NCI-H2227 treated with DMSO at 0.1 percent for 48 hours (cell line): ENCODE results near the gene KANSL1.
"Not testable (repeated sequence)": the region's sequence is repeated elsewhere in the genome, so short reads cannot be mapped to it uniquely, and the experiment has no call there.

ENCODE experiments used
- DNase-seq: peaks from one replicate; lab custom pipeline; 2025; lab: John Stamatoyannopoulos, UW

KANSL1 gene

DNA sequence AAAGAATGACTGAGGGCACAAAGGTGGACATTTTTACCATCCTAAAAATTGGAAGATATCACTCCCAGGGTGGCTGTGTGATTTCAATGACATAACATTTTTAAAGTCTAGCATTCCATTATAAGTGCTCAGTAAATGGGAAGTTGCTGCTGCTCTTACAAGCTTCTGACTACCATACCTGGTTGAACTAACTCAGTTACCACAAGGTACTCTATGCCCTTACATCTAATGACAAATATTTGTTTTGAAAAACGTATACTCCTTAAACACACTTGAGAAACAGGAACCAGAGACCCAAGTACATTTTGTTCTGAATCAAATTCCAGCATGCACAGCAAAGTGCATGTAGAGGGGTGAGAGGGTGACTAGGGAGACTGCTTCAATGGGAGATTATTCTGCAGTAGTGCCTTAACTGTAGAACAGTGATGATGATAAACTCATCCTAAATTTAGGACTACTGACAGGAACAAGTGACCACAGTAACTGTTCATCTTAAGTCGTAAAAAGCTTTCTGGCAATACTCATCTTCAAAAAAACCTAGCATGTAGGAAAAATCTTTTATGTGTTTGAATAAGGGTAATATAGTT is 83.5 kb downstream of the KANSL1 start:
- DNase-seq: no peak

DNA sequence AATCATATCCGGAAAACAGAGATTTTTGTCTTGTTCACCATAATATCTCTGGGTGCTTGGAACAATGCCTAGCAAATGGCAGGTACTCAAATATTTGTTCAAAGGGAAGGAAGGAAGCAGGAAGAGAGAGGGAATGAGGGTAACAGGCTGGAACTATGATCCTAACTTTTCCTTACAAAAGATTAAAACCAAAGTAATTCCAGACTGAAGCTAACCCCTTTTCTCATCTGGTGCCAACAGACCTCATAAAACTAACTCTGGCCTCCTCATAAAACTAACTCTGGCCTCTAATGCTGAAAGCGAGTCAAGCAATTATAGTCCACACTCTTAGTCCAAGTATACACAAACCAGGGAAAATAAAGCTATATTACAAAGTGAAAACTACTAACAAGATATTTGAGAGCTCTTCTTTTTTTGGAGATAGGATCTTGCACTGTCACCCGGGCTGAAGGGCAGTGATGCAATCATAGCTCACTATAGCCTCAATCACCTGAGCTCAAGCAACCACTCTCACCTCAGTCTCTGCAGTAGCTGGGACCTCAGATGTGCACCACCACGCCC is 84.6 kb downstream of the KANSL1 start:
- no peak for DNase-seq

- no peak for DNase-seq
Observed at GRCh38 chr17:46108120-46108519, 85.1 kb downstream of the KANSL1 start.

- no peak for DNase-seq
Observed at GRCh38 chr17:46106966-46107644, 86.1 kb downstream of the KANSL1 start.

DNA sequence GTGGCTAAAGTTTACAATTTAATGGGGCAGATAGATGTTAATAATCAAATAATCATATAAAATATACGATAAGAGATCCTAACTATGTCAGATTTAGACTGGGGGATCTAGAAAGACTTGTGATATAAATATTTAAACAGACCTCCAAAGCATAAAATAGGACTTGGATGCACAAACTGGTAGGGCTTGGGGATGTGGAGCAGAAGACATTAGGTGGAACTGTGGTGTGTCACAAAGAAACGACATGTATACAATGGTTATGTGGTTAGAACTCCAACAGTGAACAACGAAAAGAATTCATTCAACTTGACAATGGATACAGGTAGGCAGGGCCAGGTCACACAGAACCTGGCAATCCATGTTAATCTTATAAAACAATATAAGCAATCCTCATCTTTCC is 90.4 kb downstream of the KANSL1 start:
- DNase-seq: not testable (repeated sequence)

DNA sequence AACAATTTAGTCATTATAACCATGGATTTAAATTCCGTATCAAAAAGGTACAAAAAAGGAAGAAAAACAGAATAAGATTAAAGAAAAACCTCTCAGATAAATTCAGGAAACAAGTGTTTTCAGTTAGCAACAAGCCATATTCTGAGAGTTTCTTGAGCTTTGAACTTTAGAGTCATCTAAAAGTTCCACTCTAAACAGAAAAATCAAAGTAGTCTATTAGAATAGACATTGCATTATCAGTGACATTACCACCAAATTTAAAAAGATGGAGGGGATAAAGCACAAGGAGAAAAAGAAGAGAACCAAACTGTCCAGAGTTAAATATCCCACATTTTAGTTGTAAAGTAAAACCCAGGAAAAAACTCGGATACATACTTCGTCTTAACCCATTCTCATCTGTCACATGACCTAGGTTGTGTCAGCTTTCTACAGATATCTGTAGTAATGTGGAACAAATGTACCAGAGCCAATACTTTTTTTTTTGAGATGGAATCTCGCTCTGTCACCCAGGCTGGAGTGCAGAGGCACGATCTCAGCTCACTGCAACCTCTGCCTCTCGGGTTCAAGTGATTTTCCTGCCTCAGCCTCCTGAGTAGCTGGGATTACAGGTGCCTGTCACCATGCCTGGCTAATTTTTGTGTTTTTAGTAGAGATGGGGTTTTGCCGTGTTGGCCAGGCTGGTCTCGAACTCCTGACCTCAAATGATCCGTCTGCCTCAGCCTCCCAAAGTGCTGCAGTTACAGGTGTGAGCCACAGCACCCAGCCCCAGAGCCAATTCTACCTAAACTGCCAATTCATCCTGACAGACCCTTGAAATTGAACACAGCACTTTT is 91.2 kb downstream of the KANSL1 start:
- DNase-seq: not testable (repeated sequence)

- no peak for DNase-seq
Observed at GRCh38 chr17:46100590-46100989, 92.6 kb downstream of the KANSL1 start.

DNA sequence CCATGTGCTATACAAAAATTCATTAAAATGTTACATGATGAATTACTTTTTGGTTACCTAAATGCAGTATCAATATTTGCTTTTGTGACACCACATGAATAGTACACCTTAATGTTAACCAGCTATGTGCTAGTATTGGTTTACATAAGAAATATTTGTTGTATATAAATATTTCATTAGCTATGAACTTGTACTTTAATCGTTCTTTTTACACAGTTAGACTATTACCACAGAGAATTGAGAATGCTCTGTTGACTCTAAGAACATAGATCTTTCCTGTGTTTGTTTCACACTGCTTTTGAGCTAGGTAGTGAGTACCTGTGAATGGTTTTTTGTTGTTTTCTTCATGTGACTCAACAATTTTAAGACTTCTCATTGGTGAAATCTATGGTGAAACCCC is 93.4 kb downstream of the KANSL1 start:
- DNase-seq: no peak

- DNase-seq: no peak
Observed at GRCh38 chr17:46097497-46097896, 95.7 kb downstream of the KANSL1 start.

DNA sequence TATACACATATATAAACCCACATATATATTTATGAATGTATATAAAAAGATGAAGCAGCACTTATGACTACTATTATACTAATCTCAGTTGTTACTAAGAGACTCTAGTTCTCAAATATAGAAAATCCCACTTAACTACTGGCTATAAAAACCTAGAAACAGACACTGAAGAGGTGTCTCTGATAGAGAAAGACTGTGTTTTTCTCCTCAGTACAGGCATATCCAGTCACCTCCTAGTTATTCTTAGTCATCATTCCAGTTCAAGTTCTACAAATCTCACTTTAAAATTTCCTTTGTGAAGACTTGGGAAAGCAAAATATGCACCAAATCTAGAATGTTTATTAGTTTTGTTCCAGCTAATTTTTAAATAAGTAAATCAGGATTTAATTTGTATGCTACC is 100.2 kb downstream of the KANSL1 start:
- no peak for DNase-seq

GRCh38 chr17:46090871-46091270 is 102.4 kb downstream of the KANSL1 start:
- DNase-seq: no peak

DNA sequence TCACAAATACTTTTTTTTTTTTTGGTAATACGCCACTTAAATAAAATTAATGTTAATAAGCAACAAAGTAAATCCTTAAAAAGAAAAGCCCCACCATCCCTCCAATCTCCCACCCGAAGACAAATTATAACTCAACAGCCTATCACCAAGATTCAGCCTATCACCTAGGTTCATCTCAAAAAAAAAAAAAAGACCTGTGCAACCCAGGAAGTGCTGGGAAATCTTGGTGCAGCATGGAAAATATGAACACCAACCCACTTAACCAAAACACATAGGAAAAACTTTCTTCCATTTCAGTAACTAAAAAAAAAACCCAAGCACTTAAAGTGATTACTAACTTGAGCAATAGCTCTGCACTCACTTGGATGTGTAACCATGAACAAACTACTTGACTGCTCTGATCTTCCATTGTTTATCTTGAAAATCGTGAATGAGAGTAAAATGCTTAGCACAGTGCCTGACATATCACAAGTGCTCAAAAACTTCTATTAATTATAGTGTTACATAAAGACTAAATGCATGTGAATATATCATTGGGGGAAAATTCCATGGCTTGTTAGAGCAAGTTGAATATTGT is 103.8 kb downstream of the KANSL1 start:
- DNase-seq: no peak

DNA sequence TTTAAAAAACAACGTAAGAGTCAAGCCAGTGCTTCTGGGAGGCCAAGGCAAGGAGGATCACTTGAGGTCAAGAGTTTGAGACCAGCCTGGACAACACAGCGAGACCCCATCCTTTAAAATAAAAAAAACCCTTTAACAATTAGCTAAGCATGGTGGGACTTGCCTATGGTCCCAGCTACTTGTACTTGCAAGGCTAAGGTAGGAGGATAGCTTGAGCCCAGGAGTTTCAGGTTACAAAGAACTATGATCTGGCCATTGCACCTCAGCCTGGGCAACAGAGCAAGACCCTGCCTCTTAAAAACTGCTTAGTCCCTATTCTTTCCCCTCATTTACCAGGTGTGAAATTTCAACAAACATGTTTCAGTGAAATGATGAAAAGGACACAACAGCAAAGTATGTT is 104.6 kb downstream of the KANSL1 start:
- no peak for DNase-seq

GRCh38 chr17:46087871-46088270 is 105.4 kb downstream of the KANSL1 start:
- not testable (repeated sequence) for DNase-seq

DNA sequence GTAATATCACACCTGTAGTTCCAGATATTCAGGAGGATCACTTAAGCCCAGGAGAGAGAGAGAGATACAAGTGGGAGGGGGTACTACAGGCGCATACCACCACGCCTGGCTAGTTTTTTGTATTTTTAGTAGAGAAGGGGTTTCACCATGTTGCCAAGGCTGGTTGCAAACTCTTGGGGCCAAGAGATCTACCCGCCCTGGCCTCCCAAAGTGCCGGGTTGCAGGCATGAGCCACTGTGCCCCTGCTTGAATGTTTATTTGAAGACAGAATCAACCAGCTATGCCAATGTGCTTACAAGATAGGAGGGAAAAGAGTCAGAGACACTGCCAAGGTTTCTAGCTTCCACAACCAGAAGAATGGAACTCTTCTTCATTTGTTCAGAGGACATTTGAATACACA is 106.4 kb downstream of the KANSL1 start:
- no peak for DNase-seq

GRCh38 chr17:46085522-46085921 is 107.7 kb downstream of the KANSL1 start:
- DNase-seq: no peak

DNA sequence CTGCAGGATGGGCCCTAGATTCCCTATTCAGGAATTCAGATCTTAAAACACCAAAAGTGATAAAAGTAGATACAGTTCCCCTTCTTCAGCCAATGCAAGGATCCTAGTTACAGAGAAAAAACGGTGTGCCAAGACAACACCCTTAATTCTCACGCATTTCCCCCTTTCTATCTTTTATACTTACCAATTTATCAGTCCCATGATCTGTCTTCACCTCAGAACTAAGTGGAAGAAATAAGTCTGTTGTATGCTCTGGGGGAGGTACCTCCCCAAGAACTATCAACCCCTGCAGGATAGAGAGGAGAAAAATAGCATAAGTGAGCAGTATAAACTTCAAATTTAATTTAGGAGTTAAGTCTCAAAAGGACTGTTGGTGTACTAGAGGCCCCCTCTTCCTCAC is 111.0 kb downstream of the KANSL1 start:
- DNase-seq: no peak

- no peak for DNase-seq
Observed at GRCh38 chr17:46081018-46081320, 112.3 kb downstream of the KANSL1 start.

DNA sequence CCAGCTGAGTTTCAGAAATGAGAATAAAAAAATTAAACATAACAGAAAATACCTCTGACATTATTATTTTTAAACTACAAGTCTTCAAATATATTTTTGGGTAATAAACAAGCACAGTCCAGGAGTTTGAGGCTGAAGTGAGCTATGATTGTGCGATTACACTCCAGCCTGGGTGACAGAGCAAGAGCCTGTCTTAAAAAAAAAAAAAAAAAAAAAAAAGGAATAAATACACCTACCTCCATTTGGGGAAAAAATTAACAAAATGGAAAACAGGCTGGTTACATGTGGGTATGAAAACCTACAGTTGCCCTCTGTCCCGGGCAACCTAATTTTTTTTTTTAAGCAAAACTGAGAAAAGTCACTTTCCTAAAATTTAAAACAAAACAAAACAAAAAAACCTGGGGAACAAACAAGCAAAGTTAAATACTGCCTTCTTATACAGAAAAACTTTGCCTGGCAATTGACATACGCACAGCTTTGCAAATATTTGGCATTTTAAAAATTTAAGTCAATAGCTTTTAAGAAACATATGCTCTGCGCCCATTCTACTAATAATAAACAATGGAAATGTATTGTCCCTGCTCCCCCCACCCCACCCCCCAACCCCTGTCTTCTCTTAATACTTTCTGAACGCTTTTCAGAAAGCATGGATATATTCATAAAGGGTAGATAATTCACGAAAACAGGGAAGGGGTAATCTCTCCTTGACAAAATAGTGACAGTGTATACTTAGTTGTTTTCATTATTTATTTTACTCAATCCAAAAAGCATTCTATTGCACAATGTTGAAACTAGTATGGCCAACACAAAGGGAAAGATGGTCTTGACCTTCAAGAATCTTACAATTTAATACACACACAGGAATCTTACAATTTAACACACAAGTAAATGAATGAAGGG is 112.9 kb downstream of the KANSL1 start:
- DNase-seq: no peak

- no peak for DNase-seq
Observed at GRCh38 chr17:46078675-46079074, 114.6 kb downstream of the KANSL1 start.

GRCh38 chr17:46074540-46074939 is 118.7 kb downstream of the KANSL1 start:
- no peak for DNase-seq

- DNase-seq: no peak
Observed at GRCh38 chr17:46072998-46073397, 120.2 kb downstream of the KANSL1 start.
